Measurements from ENCODE around the gene PZP.
A peak's percentile ranks its signal among the peaks of the same experiment; 100 is the strongest.
"Not testable (repeated sequence)": the region's sequence is repeated elsewhere in the genome, so short reads cannot be mapped to it uniquely, and the experiment has no call there.

PZP gene

GRCh38 chr12:9221011-9221410 lies 12.8 kb upstream of the PZP start:
- not testable (repeated sequence) for H3K23ac ChIP-seq (ENCODE audit: low read length)

GRCh38 chr12:9214534-9214933 lies 6.3 kb upstream of the PZP start:
- no peak overlapping the region for H3K4me2 ChIP-seq (ENCODE audit: low read length)
- H3K4me3 ChIP-seq (ENCODE audit: low read length): no peak overlapping the region
- H3K18ac ChIP-seq (ENCODE audit: low read length): no peak overlapping the region
- no peak overlapping the region for H3K4ac ChIP-seq (ENCODE audit: low read depth, low read length)
- no peak overlapping the region for H2BK5ac ChIP-seq (ENCODE audit: low read length)
- H3K56ac ChIP-seq (ENCODE audit: low read length): no peak overlapping the region
- no peak overlapping the region for H3K23ac ChIP-seq (ENCODE audit: low read length)
- no peak overlapping the region for H4K8ac ChIP-seq (ENCODE audit: low read depth, low read length)
- H2BK15ac ChIP-seq (replicated peaks; ENCODE audit: low read depth): no peak overlapping the region
- no peak overlapping the region for H4K5ac ChIP-seq (ENCODE audit: low read length)
- no peak for DNase-seq
- no peaks in the 10 kb centered on the region for H3K79me2 ChIP-seq (ENCODE audit: control insufficient read depth, insufficient read depth, low read length)
- H2BK120ac ChIP-seq (ENCODE audit: low read depth, low read length): no peak overlapping the region
- H3K4me1 ChIP-seq (ENCODE audit: control insufficient read depth, low read depth, low read length): no peaks in the 10 kb centered on the region
- H3K27ac ChIP-seq (ENCODE audit: low read depth, low read length): no peak overlapping the region
- H3K79me1 ChIP-seq (ENCODE audit: low read length): no peaks in the 10 kb centered on the region
- WGBS (ENCODE audit: extremely low coverage, insufficient coverage, low lambda C conversion rate): no CpG with 5 or more reads among the region's 2 CpGs
- H2AK5ac ChIP-seq (ENCODE audit: low read length): no peak overlapping the region
- H3K27me3 ChIP-seq (ENCODE audit: insufficient read depth, low read length, poor library complexity): no peaks in the 10 kb centered on the region
- no peaks in the 10 kb centered on the region for H3K36me3 ChIP-seq (ENCODE audit: control insufficient read depth, insufficient read depth, low read length)
- H3K9ac ChIP-seq (ENCODE audit: low read length): no peak overlapping the region

More at GRCh38 chr12:9221011-9221410, 12.8 kb upstream of the PZP start:
- not testable (repeated sequence) for H3K4me3 ChIP-seq (ENCODE audit: low read length); H3K36me3 ChIP-seq (ENCODE audit: control insufficient read depth, insufficient read depth, low read length); H3K4ac ChIP-seq (ENCODE audit: low read depth, low read length); H3K27ac ChIP-seq (ENCODE audit: low read depth, low read length); H3K27me3 ChIP-seq (ENCODE audit: insufficient read depth, low read length, poor library complexity); H3K56ac ChIP-seq (ENCODE audit: low read length); H2AK5ac ChIP-seq (ENCODE audit: low read length); H3K9ac ChIP-seq (ENCODE audit: low read length); H3K79me2 ChIP-seq (ENCODE audit: control insufficient read depth, insufficient read depth, low read length); H2BK120ac ChIP-seq (ENCODE audit: low read depth, low read length); H3K4me2 ChIP-seq (ENCODE audit: low read length); H2BK15ac ChIP-seq (replicated peaks; ENCODE audit: low read depth); H4K5ac ChIP-seq (ENCODE audit: low read length); H2BK5ac ChIP-seq (ENCODE audit: low read length); H4K8ac ChIP-seq (ENCODE audit: low read depth, low read length); H3K18ac ChIP-seq (ENCODE audit: low read length); H3K4me1 ChIP-seq (ENCODE audit: control insufficient read depth, low read depth, low read length); H3K79me1 ChIP-seq (ENCODE audit: low read length); DNase-seq
- no CpG with 5 or more reads among the region's 9 CpGs for WGBS (ENCODE audit: extremely low coverage, insufficient coverage, low lambda C conversion rate)

- Histone ChIP-seq H3K36me3 (ENCODE audit: control insufficient read depth, insufficient read depth, low read length) (no peaks in the 10 kb centered on the region), H3K18ac (ENCODE audit: low read length) (no peak overlapping the region), H3K4me3 (ENCODE audit: low read length) (no peak overlapping the region), H3K79me2 (ENCODE audit: control insufficient read depth, insufficient read depth, low read length) (no peaks in the 10 kb centered on the region), H3K4me1 (ENCODE audit: control insufficient read depth, low read depth, low read length) (no peaks in the 10 kb centered on the region), H4K5ac (ENCODE audit: low read length) (no peak overlapping the region), H2BK15ac (replicated peaks; ENCODE audit: low read depth) (no peak overlapping the region), H3K9ac (ENCODE audit: low read length) (no peak overlapping the region), H2AK5ac (ENCODE audit: low read length) (no peak overlapping the region), H3K4ac (ENCODE audit: low read depth, low read length) (no peak overlapping the region), H3K79me1 (ENCODE audit: low read length) (no peaks in the 10 kb centered on the region), H3K23ac (ENCODE audit: low read length) (no peak overlapping the region), H3K4me2 (ENCODE audit: low read length) (no peak overlapping the region), H3K56ac (ENCODE audit: low read length) (no peak overlapping the region), H3K27me3 (ENCODE audit: insufficient read depth, low read length, poor library complexity) (no peaks in the 10 kb centered on the region), H2BK120ac (ENCODE audit: low read depth, low read length) (no peak overlapping the region), H4K8ac (ENCODE audit: low read depth, low read length) (no peak overlapping the region), H2BK5ac (ENCODE audit: low read length) (no peak overlapping the region), H3K27ac (ENCODE audit: low read depth, low read length) (no peak overlapping the region)
- WGBS (ENCODE audit: extremely low coverage, insufficient coverage, low lambda C conversion rate): no CpG with 5 or more reads among the region's 1 CpG
- DNase-seq: no peak
These were observed 3.5 kb upstream of the PZP start for GRCh38 chr12:9211687-9212086.

- Histone ChIP-seq H3K79me1 (ENCODE audit: low read length) (no peaks in the 10 kb centered on the region), H2AK5ac (ENCODE audit: low read length) (no peak overlapping the region), H3K9ac (ENCODE audit: low read length) (no peak overlapping the region), H3K79me2 (ENCODE audit: control insufficient read depth, insufficient read depth, low read length) (no peaks in the 10 kb centered on the region), H3K36me3 (ENCODE audit: control insufficient read depth, insufficient read depth, low read length) (no peaks in the 10 kb centered on the region), H3K4me2 (ENCODE audit: low read length) (no peak overlapping the region), H3K4ac (ENCODE audit: low read depth, low read length) (no peak overlapping the region), H3K4me3 (ENCODE audit: low read length) (no peak overlapping the region), H3K56ac (ENCODE audit: low read length) (no peak overlapping the region), H3K18ac (ENCODE audit: low read length) (no peak overlapping the region), H3K27ac (ENCODE audit: low read depth, low read length) (no peak overlapping the region), H2BK15ac (replicated peaks; ENCODE audit: low read depth) (no peak overlapping the region), H2BK5ac (ENCODE audit: low read length) (no peak overlapping the region), H4K8ac (ENCODE audit: low read depth, low read length) (no peak overlapping the region), H3K27me3 (ENCODE audit: insufficient read depth, low read length, poor library complexity) (no peaks in the 10 kb centered on the region), H2BK120ac (ENCODE audit: low read depth, low read length) (no peak overlapping the region), H3K4me1 (ENCODE audit: control insufficient read depth, low read depth, low read length) (no peaks in the 10 kb centered on the region), H3K23ac (ENCODE audit: low read length) (no peak overlapping the region), H4K5ac (ENCODE audit: low read length) (no peak overlapping the region)
- DNase-seq: no peak
- WGBS (ENCODE audit: extremely low coverage, insufficient coverage, low lambda C conversion rate): no CpG with 5 or more reads among the region's 3 CpGs
These were observed 3.8 kb downstream of the PZP start for GRCh38 chr12:9204380-9204779.

- H2AK5ac ChIP-seq (ENCODE audit: low read length): no peak overlapping the region
- H2BK5ac ChIP-seq (ENCODE audit: low read length): no peak overlapping the region
- H3K27ac ChIP-seq (ENCODE audit: low read depth, low read length): no peak overlapping the region
- no peaks in the 10 kb centered on the region for H3K79me2 ChIP-seq (ENCODE audit: control insufficient read depth, insufficient read depth, low read length)
- no peak overlapping the region for H3K4me3 ChIP-seq (ENCODE audit: low read length)
- peak; percentile 5 for DNase-seq
- no peak overlapping the region for H2BK15ac ChIP-seq (replicated peaks; ENCODE audit: low read depth)
- no peak overlapping the region for H3K4ac ChIP-seq (ENCODE audit: low read depth, low read length)
- H3K23ac ChIP-seq (ENCODE audit: low read length): no peak overlapping the region
- H2BK120ac ChIP-seq (ENCODE audit: low read depth, low read length): no peak overlapping the region
- H4K5ac ChIP-seq (ENCODE audit: low read length): no peak overlapping the region
- H3K36me3 ChIP-seq (ENCODE audit: control insufficient read depth, insufficient read depth, low read length): no peaks in the 10 kb centered on the region
- H3K9ac ChIP-seq (ENCODE audit: low read length): no peak overlapping the region
- no peak overlapping the region for H3K56ac ChIP-seq (ENCODE audit: low read length)
- no peaks in the 10 kb centered on the region for H3K4me1 ChIP-seq (ENCODE audit: control insufficient read depth, low read depth, low read length)
- H4K8ac ChIP-seq (ENCODE audit: low read depth, low read length): no peak overlapping the region
- no peaks in the 10 kb centered on the region for H3K79me1 ChIP-seq (ENCODE audit: low read length)
- H3K18ac ChIP-seq (ENCODE audit: low read length): no peak overlapping the region
- H3K4me2 ChIP-seq (ENCODE audit: low read length): no peak overlapping the region
- H3K27me3 ChIP-seq (ENCODE audit: insufficient read depth, low read length, poor library complexity): peaks cover 1% of the 10 kb centered on the region
These were observed 10.2 kb downstream of the PZP start for GRCh38 chr12:9198012-9198411.

- Histone ChIP-seq H3K9ac (ENCODE audit: low read length) (no peak overlapping the region), H3K18ac (ENCODE audit: low read length) (no peak overlapping the region), H2BK120ac (ENCODE audit: low read depth, low read length) (no peak overlapping the region), H3K79me2 (ENCODE audit: control insufficient read depth, insufficient read depth, low read length) (no peaks in the 10 kb centered on the region), H4K5ac (ENCODE audit: low read length) (no peak overlapping the region), H3K27me3 (ENCODE audit: insufficient read depth, low read length, poor library complexity) (no peaks in the 10 kb centered on the region), H2AK5ac (ENCODE audit: low read length) (no peak overlapping the region), H2BK15ac (replicated peaks; ENCODE audit: low read depth) (no peak overlapping the region), H3K4ac (ENCODE audit: low read depth, low read length) (no peak overlapping the region), H3K23ac (ENCODE audit: low read length) (no peak overlapping the region), H3K79me1 (ENCODE audit: low read length) (no peaks in the 10 kb centered on the region), H3K27ac (ENCODE audit: low read depth, low read length) (no peak overlapping the region), H3K36me3 (ENCODE audit: control insufficient read depth, insufficient read depth, low read length) (no peaks in the 10 kb centered on the region), H3K56ac (ENCODE audit: low read length) (no peak overlapping the region), H3K4me2 (ENCODE audit: low read length) (no peak overlapping the region), H4K8ac (ENCODE audit: low read depth, low read length) (no peak overlapping the region), H3K4me1 (ENCODE audit: control insufficient read depth, low read depth, low read length) (no peaks in the 10 kb centered on the region), H2BK5ac (ENCODE audit: low read length) (no peak overlapping the region), H3K4me3 (ENCODE audit: low read length) (no peak overlapping the region)
- no CpG with 5 or more reads among the region's 3 CpGs for WGBS (ENCODE audit: extremely low coverage, insufficient coverage, low lambda C conversion rate)
- no peak for DNase-seq
These were observed 23.9 kb downstream of the PZP start for GRCh38 chr12:9184276-9184675.
